Activated T-cell treated with anti-CD3 and anti-CD28 coated beads, Interleukin-2, amount 50 U/mL, for 1 hour (primary cell): ENCODE results near the gene NEK10.
"Not testable (repeated sequence)": the region's sequence is repeated elsewhere in the genome, so short reads cannot be mapped to it uniquely, and the experiment has no call there.

ENCODE experiments used
- DNase-seq: peaks from one replicate; pipeline ENCODE4 v3.0.0-alpha.2; 2020

Gene NEK10, protein sequence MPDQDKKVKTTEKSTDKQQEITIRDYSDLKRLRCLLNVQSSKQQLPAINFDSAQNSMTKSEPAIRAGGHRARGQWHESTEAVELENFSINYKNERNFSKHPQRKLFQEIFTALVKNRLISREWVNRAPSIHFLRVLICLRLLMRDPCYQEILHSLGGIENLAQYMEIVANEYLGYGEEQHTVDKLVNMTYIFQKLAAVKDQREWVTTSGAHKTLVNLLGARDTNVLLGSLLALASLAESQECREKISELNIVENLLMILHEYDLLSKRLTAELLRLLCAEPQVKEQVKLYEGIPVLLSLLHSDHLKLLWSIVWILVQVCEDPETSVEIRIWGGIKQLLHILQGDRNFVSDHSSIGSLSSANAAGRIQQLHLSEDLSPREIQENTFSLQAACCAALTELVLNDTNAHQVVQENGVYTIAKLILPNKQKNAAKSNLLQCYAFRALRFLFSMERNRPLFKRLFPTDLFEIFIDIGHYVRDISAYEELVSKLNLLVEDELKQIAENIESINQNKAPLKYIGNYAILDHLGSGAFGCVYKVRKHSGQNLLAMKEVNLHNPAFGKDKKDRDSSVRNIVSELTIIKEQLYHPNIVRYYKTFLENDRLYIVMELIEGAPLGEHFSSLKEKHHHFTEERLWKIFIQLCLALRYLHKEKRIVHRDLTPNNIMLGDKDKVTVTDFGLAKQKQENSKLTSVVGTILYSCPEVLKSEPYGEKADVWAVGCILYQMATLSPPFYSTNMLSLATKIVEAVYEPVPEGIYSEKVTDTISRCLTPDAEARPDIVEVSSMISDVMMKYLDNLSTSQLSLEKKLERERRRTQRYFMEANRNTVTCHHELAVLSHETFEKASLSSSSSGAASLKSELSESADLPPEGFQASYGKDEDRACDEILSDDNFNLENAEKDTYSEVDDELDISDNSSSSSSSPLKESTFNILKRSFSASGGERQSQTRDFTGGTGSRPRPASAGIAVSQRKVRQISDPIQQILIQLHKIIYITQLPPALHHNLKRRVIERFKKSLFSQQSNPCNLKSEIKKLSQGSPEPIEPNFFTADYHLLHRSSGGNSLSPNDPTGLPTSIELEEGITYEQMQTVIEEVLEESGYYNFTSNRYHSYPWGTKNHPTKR

DNA sequence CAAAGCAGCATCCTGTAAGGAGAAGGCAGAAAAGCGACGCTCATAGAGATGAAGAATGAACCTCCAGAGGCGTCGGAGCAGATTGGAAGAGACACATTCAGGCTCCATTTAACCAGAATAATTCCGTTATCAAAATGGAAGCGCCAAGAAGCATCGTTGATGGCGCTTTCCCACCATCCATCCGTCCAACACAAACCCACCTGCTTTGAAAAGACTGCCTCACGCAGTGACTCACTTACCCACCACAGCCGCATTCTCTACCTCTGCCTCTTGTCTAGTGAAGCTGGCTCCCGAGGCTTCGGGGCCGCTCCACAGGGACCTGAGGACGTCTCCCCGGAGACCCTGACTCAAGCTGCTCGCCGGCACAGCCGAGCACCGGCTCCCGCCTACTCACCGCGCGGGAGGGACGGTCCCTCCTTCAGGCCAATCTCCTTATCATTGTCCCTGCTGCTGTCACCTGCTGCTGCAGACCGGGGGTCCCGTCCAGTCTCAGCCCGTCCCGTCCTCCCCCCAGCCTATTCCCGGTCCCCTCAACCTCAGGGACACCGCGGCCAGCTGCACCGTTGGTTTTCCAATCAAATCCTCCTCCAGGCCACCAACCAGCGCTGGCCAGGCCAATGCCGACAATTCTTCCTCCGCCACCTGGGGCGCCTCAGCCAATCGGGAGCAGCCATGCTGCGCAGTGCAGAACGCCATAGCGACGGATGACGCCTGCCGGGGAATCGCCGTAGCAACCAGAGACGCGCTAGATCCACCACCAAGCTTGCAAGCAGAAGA, at the start of gene NEK10:
TSS of gene NEK10 (minus strand) at position 553 of the 777 bp plus-strand sequence. CDS start 16,501 bp downstream, outside the sequence.
- DNase-seq: peak; percentile 94

DNA sequence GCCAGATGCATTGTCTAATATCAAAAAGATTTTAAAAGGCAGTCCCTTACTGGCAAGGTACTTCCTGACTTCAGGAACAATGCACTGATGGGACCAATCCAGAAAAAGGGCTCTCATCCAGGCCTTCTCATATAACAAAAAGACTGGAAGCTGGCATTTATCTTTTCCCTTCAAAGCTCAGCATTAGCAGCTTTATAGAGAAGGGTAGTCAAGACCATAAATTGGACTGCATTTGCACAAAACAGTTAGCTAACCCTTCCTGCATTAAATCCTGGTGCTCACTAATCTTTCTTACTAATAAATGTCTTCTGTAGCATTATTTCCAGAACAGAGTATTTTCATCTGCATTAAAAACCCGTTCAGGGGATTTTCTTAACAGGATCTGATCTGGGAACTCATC, 46.0 kb upstream of the NEK10 start:
- DNase-seq: no peak

DNA sequence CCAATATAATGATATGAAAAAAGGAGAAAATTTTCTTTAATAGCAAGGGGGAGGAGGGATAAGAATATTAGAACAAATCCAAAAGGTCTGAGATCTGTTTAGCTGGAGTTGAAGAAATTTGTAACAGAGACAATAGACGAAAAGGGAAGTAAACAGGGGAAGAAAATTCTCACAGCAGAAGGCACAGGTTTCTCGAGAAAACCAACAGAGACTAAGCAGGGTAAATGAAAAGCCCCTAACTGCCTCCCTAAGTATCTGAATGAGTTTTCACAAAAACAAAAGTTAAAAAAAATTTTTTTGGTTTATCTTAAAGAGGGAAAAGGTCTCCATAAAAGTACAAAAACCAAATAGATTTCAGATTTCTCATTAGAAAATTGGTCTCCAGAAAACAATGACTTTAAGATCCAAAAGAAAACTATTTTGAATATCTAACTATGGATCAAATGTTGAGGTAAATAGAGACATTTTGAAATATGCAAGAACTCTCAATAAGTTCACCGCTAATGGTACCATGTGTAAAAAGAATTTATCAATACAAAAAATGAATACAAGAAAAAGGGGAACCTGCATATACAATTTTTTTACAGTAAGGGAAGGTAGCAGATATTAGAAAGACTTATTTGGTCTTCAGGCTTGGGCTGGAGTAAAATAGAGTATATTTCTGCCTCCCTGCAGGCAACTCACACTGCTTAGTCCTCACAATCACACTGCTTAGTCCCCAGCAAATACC, 23.9 kb upstream of the NEK10 start:
- no peak for DNase-seq

DNA sequence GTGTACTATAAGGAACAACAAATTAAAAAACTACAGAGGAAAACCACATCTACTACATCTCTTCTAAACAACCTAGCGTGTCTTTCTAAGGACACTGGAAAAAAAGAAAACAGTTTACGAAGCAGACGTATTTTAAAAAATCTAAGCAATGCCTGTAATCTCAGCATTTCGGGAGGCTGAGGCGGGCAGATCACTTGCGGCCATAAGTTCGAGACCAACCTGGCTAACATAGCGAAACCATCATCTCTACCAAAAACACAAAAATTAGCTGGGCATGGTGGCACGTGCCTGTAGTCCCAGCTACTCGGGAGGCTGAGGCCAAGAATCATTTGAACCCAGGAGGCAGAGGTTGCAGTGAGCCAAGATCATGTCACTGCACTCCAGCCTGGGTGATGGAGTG, 23.2 kb upstream of the NEK10 start:
- not testable (repeated sequence) for DNase-seq

DNA sequence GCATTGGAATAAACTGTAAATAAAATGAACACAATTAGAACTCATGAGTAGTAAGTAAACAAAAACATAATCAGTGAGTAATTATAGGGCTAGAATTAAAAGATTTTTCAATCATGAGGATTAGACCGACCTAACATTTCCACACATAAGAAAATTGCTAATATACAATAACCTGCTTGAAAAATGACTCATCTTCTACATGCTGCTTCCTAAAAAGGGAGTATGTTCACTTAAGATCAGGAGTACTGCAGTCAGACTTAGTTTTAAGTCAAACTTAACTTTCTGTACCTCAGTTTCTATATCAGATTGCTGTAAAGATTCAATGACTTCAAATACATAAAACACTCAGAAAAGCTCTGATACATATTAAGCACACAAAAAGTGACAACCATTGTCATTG, 22.6 kb upstream of the NEK10 start:
- DNase-seq: no peak

DNA sequence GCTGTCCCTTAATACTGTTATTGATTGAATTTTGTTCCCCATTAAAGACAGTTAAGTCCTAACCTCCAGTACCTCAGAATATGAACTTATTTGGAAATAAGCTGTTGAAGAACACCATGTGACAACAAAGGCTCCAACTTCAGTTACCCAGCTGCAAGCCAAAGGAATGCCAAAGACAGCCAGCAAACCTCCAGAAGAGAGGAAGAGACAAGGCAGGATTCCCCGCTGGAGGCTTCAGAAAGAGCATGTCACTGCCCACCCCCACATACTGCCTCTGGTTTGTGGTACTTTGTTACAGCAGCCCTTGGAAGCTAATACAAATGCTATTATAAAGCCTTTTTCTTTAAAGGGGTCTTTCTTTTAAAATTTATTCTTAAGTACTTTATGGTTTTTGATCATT, 18.4 kb upstream of the NEK10 start:
- DNase-seq: no peak

DNA sequence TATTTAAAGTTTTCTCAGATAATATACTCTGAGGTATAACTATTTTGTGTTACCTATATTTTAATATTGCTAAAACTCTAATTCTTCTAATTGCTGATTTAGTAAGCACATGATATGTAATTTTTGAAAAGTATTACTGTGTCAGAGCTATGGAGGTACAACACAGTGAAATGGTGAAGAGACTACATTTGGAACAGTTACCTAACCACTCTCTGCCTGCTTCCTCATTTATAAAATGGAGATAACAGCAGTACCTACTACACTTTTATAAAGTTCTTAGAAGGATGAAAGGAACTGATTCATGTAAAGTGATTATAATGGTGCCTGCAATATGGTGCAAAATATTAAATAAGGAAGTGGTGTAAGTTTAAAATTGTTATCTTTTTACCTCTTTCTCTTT, 16.3 kb upstream of the NEK10 start:
- no peak for DNase-seq

DNA sequence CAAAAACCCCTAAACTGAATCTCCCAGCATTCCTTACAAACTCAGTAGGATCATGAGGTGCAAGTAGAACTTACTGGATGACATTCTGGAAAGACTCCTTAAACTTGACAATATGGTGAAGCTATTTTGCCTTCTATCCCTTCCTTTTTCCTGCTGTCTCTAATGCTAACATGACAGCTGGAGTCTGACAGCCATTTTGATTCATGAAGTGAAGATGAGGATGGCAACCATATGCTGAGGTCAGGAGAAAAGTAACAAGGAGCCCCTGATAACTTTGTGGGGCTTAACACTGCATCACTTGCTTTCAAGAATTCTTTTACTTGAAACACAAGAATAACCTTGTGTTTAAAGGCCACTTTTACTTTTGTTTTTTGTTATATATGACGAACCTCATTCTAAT, 15.0 kb upstream of the NEK10 start:
- DNase-seq: no peak

DNA sequence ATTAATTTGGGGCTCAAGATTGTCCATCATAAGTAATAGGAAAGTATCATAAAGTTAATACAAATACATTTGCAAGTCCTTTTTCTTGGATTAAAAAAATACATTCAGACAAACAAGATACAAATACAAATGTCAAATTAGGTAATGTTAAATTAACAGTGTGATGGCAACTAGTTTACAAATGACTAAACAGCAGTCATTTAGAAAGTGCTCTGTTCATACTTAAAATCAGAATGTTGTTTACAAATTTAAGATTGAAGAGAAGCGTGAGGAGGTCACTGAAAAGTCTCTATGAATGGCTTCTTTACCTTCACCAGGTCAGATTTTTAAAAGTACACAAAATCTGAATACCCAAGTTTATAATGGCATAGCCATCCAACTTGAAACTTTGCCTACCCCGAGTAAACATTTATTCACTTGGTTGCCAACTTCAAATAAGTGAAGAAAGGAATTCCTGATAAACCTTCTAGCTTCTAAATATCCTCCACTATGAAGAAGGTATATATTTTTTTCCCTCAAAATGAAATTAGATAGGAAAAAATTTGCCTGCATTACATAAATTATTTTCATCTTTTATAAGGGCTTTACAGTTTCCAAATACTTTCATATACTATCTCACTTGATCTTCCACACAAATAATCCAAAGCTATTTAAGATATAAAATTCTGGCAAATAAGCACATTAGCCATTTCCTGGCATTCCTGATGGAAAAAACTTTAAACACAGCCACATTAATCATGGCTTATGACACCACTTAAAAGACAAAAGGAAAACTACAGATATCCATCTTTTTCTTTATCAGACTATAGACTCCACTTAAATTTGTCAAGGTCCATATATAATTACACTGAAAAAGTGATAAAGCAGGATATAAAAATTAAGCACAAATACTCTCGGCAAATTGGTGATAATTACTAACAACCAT, 11.5 kb upstream of the NEK10 start:
- no peak for DNase-seq

DNA sequence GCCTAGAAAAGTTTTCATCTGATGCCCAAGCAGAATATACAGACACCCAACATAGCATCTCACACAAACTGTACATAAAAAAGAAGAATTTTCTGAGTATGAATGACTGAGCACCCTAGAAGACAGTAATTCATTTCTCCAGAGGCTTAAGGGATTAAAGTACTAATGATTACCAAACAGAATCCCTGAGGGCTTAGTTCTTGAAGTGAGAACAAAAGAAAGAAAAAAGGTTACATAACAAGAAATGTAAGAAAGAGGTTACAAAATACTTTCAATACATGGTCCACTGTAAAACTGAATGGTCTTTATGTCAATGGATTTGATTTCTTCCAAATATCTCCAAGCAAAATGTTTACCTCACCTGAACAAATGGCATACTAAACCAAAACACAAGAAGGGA, 9.1 kb upstream of the NEK10 start:
- DNase-seq: no peak

DNA sequence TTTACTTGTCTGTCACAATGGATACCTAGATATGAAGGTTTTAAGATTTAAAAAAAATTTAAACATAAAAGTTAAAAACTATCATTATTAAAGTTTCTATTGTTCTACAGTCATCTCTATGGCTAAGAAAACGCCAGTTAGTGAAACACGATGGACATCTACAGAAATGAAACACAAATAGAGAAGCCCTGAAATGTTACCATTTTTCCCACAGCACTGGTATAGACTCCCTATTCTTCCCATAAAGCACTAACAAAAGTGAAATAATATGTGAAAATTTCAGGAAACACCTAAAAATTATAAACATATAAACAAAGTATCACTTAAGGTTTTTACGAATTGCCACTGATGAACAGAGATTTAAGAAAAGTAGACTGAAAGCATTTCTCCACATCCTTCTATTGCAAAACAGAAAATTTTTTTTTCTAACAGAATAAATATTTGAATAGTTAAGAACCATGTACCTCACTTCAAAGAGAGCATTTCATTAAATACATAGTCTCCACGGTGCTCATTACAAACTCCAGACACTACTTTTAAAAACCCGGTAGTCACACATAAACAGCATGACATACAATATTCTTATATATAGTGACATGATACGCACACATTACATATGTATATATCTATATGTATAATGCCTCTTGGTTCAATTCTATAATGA, 7.1 kb upstream of the NEK10 start:
- no peak for DNase-seq

DNA sequence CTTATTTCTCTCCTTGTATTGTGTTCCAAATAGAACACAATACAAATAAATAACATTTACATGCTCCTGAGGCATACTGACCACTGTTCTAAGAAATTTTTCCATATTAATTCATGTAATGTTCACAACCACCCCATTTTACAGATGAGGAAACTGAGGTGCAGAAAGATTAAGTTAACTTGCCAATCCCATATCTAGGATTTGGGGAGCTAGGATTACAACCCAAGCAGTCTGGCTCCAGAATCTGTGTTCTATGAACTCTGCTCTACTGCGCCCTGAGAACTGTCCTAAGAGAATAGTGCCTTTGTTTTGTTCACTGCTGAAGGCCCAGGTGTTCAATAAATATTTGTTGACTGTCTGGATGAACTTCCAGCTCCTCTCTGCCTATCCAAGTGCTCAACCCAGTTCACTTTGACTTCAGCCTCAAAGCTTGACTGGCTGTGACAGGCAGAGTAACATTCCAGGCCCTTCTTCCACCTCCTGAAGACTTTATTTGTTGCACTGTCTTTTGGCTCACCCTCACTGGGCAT, 3.1 kb downstream of the NEK10 start:
- no peak for DNase-seq

DNA sequence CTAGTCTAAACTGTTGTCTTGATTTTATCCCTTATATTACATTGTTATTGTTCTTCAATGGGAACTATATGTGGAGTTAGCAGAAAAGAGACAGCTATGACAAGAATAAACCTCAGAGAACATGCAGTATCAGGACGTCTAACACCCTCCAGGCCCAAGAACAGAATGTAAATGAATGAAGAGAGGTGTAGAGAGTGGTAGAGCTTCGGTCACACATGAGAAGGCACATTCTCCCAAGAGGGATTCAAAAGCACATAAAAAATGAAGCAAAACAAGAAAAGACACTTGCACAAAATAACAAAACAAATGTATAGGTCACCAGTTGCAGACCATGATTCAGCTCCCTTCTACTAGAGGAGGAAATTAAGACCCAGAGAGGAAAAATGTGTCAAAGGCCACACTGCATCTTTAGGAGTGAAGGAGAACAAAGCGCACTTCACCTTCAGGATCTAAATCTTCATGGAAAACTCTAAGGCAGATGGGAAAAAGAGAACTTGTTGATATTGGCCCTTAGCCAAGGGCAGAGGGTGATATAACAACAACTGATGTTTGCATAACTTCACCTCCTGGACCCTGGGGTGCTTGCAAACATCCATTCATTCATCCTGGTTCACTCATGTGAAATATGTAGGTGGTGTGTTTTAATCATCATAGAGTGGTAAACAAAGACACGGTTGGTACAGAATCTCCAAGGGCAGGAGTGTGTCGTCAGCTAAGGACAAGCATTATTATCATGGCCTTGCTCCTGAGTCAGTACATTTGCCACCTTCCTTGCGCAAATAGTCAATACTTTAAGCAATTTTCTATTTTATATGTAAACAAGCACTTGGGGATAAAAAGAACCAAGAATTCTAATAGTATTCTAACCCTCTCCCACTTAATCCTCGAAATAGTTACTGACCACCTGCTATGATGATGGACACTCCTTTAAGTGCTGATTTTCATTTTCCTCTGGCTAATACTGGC, 8.8 kb downstream of the NEK10 start:
- DNase-seq: no peak

DNA sequence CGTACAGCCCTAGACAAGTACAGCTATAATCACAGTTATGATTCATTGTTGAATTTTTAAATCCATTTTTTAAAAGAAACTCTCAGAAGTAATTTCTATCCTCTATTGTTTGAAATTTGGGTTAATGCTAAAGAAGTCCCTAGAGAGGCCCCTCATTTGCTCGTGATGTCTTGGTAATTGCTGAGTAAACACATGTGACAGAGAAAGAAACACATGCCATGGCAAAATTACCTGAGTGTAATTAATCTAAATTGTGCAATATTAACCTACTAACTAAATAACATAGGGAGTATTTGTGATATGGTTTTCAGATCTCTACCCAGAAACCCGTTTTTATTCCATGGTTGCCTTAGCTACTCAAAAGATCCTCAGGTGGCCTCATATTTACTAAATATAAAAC, 10.8 kb downstream of the NEK10 start:
- no peak for DNase-seq

DNA sequence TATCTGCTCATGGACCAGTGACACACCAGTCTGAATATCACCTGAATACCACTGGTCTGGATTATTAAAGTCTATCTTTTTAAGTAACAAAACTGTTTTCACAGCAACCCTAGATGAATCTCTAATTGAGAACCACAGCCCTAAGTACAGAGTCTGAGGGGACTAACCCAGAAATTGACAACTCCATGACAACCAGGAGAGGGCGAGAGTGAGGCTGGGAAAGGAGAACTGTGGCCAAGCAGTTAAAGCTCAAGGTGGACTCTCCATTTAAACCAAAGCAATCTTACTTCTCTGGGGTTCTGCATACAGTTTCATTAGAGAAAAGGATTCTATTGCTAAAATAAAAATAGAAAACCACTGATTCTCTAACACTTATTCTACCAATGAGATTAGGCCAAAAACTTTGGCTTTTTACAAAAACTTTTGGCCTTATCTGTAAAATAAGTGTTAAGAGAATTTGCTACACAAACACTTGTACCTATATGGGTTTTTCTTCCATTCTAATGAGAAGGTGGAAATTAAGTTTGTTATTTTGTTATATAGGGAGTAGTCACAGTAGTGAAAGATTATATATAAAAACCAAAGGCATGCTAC, 11.4 kb downstream of the NEK10 start:
- peak; percentile 29 for DNase-seq

DNA sequence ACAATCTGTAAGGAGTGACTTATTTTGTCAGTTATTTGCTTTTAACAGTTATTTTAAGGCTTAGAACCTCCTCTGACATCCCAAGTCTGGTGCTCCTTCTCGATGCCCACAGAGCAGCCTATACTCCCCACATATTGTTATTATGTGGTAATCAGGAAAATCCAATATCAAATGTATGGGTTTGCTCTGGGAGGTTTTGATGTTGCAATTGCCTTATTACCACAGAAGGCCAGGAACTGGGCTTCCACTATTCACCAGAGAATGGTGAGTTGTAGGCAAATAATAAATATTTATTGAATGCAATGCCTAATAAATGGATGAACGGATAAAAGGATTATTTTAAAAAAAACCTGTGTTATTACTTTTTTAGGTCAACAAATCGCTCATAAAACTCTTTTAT, 12.2 kb downstream of the NEK10 start:
- no peak for DNase-seq

DNA sequence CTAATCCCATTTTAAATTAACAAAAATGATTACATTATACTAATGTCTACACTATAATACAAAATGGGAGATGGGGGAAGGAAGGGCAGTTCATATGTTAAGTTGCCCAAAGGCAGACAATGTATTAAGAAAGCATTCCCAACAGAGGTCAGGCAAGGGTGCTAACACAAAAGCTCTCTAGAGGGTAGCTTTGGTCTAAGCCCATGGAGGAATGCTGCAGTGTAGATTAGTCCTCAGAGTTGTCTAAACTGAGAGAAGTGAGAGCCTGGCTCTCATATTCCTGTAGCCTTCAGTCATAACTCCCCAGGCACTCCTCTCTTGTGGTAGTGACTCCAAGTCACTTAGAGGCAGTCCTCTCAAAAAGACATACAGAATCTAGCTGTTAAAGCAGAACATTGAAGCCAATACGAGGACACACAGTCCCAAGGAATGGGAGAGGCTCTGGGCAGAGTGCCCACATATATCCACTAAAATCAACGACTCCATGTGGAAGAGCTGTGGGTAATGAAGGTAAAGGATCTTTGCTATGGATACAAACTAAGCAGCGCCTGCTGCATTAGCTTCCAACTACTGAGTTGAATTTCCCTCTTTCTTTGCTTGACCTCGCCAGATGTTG, 14.5 kb downstream of the NEK10 start:
- no peak for DNase-seq

DNA sequence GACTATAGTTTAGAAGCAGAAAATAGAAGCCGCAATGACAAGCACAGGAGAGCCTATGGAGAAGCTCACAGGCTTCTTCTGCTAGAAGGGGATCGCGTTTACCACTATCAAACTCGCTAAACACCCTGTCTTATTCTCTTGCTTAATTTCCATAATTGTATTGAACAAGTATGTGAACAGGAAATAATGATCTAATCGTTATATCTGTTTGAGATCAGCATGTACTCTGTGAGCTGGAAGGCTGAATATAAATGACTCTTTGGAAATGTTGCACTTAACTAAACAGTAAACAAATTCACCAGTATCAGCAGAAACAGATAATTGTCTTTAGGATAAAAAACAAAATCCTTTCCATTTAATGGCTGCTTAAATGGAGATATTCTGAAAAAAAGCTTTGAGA, 15.0 kb downstream of the NEK10 start:
- DNase-seq: no peak
